CD4-positive, alpha-beta T cell treated with Interleukin-2 at 100 ng/mL for 4 hours (primary cell): ENCODE measurements around the gene PROM2.
"Not testable (repeated sequence)": the region's sequence is repeated elsewhere in the genome, so short reads cannot be mapped to it uniquely, and the experiment has no call there.

ENCODE experiments used
- DNase-seq: peaks from one replicate; pipeline ENCODE4 v3.0.0-alpha.2; 2020; ENCODE audit warnings: low spot score

The PROM2 gene

DNA sequence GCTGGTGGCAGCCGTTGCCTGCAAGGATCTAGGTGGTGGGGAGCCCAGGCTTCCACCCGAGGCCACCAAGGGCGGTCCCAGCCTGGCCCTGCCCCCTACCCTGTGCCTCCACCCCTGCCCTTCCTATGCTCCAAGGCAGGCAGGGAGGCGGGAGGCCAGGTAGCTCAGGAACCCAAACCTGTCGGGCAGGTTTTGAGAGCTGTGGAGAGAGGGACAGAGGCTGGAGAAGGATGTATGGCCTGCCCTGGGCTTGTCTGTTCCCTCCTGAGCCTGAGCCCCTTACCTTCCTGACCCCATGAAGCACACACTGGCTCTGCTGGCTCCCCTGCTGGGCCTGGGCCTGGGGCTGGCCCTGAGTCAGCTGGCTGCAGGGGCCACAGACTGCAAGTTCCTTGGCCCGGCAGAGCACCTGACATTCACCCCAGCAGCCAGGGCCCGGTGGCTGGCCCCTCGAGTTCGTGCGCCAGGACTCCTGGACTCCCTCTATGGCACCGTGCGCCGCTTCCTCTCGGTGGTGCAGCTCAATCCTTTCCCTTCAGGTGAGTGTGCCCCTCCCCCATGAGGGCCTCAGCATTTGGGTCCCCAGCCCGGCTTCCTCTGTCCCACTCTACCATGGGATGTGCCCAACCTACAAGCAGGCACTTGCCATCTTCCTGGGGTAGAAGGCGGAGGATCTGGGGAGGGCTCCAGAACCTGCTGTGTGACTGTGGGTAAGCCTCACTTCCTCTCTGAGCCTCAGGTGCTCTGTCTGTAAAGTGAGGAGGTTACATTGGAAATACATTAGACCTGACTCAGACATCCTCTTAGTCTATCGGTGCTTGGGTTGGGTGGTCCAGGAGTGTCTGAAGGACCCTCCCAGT lies at the start of gene PROM2:
Gene PROM2 (plus strand): TSS at position 159 of the 860 bp plus-strand sequence. CDS start 137 bp downstream, at position 296.
- DNase-seq, result no peak

- DNase-seq, result no peak
These were observed 48.6 kb upstream of the PROM2 start for GRCh38 chr2:95225658-95226057.

GRCh38 chr2:95231723-95232122 lies 42.5 kb upstream of the PROM2 start:
- no peak for DNase-seq

DNA sequence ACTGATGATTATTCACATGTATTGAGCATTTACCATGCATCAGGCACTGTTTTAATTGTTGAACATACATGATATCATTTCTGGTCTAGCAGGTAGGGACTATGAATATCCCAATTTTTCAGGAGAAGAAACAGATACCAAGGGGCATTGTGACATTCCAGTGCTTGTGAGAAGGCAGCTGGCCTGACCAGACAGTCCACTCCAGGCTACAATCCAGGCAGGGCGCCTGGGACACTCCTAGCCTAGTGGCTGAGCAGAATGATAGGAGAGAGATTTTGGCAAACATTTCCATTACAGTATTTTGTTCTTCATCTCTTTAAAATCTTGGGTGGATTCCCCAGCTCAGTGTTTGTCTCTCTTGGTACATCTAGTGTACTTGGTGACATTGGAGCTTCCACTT lies 42.0 kb upstream of the PROM2 start:
- no peak for DNase-seq

GRCh38 chr2:95234286-95234785 lies 39.9 kb upstream of the PROM2 start:
- no peak for DNase-seq

DNA sequence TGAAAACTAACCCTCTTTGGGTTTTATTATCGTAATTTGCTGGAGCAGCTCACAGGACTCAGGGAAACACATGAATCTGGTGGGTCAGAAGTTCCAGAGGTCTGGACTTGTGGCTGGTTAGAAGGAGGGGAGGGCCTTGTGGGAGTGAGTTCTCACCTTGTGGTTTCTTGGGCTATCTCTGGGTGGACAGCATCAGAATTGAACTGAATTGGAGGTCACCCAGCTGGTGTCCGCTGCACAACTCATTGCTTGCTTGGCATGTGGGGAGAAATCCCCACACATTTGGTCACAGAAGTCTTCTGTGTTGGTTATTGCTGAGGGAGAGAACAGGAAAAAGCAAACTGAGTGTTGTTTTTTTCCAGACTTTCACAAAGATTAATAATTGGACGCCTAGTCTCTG lies 39.4 kb upstream of the PROM2 start:
- no peak for DNase-seq

GRCh38 chr2:95238131-95238530 lies 36.1 kb upstream of the PROM2 start:
- no peak for DNase-seq

DNA sequence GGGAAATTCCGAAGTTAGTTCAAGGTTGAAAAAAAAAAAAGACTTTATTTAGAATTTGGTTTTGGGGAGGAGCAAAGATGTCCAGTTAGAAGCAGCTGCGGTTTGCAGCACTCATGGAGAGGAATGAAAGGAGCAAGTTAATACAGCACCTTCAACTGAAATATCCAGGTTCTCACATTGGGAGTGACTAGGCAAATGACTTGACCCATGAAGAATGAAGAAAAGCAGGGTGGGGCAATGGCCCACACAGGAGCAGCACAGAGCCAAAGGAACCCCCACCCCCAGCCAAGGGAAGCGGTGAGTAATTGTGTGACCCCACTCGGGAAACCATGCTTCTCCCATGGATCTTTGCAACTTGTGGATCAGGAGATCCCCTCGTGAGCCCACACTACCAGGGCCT lies 34.2 kb upstream of the PROM2 start:
- no peak for DNase-seq

- DNase-seq, result no peak
These were observed 33.7 kb upstream of the PROM2 start for GRCh38 chr2:95240556-95240955.

DNA sequence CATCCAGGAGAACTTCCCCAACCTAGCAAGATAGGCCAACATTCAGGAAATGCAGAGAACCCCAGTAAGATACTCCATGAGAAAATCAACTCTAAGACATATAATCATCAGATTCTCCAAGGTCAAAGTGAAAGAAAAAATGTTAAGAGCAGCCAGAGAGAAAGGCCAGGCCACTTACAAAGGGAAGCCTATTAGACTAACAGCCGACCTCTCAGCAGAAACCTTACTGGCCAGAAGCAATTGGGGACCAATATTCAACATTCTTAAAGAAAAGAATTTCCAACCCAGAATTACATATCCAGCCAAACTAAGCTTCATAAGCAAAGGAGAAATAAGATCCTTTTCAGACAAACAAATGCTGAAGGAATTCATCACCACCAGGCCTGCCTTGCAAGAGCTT lies 32.2 kb upstream of the PROM2 start:
- DNase-seq, result not testable (repeated sequence)

DNA sequence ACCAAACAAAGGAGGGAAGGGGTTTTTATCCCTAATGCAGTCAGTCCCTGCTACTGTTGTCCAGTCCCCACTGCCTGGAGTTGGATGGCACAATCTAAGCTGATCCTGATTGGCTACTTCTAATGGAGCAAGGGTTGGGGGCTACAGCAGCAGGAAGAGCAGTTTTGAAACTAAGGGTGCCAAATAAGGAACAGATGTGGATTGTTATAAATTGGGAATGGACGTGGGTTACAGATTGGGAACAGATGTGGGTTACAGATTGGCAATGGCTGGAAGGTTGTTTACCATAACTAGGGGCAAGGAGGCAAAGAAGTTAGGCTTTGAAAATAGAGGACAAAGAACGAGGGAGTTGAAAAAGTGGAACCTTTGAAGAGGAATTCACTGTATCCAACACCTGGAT lies 16.0 kb upstream of the PROM2 start:
- no peak for DNase-seq

DNA sequence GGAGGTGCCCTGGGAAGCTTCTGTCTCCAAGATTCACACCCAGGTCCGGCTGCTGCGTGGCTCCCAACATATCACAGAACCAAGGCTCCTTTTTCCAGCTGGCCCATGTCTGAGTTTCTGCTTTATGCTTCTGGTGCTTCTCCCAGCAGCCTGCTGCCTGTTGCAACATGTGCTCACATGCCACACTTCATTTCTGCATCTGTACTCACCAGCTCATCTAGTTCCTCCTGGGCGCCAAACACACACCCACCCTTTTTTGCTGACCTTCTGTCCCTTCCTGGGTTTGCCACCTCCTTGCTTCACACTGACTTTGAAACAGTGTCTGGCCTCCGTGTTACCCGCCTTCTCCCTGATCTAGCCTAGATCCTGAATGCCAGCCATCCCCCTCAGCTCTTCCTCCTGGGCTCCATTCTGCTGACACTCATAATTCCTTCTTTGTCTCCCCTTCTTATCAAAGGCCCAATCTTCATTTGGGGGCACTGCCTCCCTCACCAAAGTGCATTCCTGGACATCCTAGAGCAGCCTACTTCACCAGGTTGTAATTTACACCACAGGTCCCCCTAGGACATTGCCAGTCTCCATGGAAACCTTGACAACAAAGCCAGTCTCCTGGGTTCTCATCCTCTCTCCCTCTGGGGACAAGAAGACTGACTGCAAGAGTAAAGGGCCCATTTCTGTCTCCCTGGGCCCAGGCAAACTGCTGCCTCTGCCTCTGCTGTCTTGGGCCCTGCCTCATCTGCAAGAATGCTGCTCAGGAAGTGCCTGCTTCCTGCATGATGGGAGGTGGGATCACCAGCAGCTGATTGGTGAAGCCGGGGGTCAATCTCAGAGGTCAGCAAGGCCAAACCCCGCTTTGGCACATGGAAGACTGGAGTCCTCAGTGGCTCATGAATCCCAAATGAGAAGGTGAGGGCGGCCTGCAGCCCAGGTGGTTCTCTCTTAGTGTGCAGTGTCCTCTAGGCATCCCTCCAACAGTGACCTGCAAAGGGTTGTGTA lies 13.9 kb upstream of the PROM2 start:
- no peak for DNase-seq

GRCh38 chr2:95261602-95262001 lies 12.6 kb upstream of the PROM2 start:
- no peak for DNase-seq

- no peak for DNase-seq
These were observed 11.2 kb upstream of the PROM2 start for GRCh38 chr2:95262896-95263542.

DNA sequence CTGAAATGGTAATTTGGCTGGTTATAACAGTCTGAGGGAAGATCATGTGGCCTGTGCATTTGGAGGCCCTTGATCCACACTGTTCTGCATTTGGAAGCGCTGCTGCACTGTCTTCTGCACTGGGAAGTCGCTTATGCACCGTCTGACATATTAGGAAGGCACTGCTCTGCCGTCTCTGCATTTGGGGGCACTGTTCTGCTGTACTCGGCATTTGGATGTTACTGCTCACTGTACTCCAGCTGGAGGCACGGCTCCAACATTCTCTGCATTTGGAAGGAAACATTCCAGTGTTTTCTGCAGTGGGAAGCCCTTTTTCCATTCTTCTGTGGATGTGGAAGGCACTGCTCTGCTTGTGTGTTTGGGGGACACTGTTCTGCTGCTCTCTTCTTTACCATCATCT lies 9.6 kb upstream of the PROM2 start:
- no peak for DNase-seq

- DNase-seq, result no peak
These were observed 9.1 kb upstream of the PROM2 start for GRCh38 chr2:95265182-95265581.

- no peak for DNase-seq
These were observed 7.3 kb upstream of the PROM2 start for GRCh38 chr2:95266781-95267430.

DNA sequence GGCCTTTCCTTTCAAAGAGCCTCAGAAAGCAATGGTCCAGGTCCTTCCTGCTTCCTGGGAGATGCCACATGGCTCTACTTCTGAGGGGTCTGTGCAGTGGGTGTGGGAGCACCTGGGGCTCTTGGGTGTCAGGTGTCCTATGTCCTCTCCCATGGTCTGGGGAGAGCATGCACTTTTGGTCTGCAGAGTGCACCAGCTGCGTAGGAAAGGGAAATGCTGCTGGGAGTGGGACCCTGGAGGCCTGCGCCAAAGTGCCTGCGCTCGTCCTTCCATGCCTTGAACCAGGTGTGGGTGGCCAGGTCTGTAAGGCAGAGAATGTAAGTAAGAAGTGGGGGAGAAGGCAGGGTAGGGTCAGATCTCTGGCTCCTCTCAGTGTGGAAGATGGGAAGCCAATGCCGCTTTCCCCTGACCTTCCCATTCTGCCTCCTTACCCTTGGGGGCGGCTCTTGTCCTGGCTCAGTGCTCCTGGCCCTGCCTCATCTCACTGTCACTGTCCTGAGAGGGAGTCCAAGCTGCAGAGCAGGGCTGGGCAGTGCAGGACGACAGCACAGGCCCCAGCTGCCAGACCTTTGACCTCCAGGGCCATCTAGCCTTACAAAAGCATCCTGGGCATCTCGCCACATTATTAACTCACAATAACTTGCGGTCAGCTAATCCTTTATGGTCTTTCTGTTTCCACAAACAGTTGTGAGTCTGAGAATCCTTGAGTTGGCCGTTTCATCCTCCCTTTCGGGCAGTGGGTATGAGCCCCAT lies 6.6 kb upstream of the PROM2 start:
- no peak for DNase-seq

DNA sequence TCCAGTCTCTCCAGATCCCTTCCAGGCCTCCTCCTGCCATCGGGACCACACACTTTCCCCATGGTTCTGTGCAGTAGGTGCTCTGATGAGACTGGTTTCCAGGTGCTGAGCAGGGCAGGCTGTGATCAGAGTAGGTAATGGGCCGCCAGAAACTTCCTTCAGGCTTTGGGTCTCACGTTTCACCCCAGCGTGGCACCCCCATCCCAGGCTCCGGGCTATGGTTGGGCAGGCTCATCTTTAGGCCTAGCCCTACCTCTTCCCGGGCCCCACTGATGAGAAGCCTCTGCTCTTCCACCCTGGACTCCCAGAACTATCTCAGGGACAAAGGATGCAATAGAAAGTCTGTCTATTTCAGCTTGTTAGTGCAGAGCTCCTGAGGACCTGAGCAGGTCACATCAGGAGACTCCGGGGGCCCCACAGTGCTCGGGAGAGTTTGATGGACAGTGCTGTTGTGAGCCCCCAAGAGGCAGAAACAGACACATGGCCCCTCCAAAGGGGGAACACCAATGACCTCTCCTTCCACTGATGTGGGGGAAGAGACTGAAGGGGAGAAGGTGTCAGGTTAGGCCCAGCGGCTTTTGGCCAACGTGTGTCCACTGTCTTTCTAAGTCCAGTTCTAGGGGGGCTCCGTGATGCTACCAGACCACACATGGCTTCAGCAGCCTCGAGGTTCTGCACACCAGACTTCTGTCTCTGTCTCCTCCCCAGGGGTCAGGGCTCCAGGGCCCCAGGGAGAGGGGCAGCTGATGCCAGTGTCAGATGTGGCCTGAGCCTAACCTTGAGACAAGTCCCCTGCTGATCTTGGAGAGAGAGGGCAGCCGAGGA lies 5.8 kb upstream of the PROM2 start:
- no peak for DNase-seq
